ENCODE measurements around the gene ACOT4.
"Not testable (repeated sequence)": the region's sequence is repeated elsewhere in the genome, so short reads cannot be mapped to it uniquely, and the experiment has no call there.

- not testable (repeated sequence) for TF ChIP-seq CTCF (IDR thresholded peaks at IDR 0.05); POLR2AphosphoS5 (IDR thresholded peaks at IDR 0.05; ENCODE audit: insufficient read depth in 1 of 2, low read depth in 1 of 2); POLR2A (IDR thresholded peaks at IDR 0.05)
Measured at GRCh38 chr14:73542961-73543360, 48.7 kb upstream of the ACOT4 start.
